Lung (tissue), 12 donors: ENCODE data around the gene DCAF8L2. TPM values are rescaled to one million over a fixed set of nuclear protein-coding genes. Genes with fewer than 3 reads are reported as not detected.

Source experiments
- ATAC-seq: fragments of 200-7000 bp; cut with Tn5 transposase; one replicate; pipeline ENCODE4 v1.9.1; 2020; ENCODE audit warnings: moderate number of reproducible peaks; ENCODE audit not compliant: insufficient read depth, low FRiP score
- DNase-seq, 3 donors: peaks; one replicate each; pipeline ENCODE4 v3.0.0-alpha.2; 2013 to 2017
- H3K27ac ChIP-seq, 2 donors: one replicate each; pipeline ENCODE4 v1.5.1; 2013; ENCODE audit warnings: mild to moderate bottlenecking in 2 of 2, moderate library complexity in 2 of 2, control low read depth in 1 of 2, inconsistent platforms in 1 of 2, low read depth in 1 of 2, low read length in 1 of 2
- H3K27me3 ChIP-seq, 3 donors: one replicate each; pipeline ENCODE4 v1.5.1; 2013; ENCODE audit warnings: low read length in 2 of 3; ENCODE audit not compliant: control insufficient read depth in 3 of 3, insufficient read depth in 3 of 3
- H3K36me3 ChIP-seq, 4 donors: one replicate each; pipeline ENCODE4 v1.5.1; 2013; ENCODE audit warnings: low read length in 4 of 4, mild to moderate bottlenecking in 1 of 4, moderate library complexity in 1 of 4; ENCODE audit not compliant: control insufficient read depth in 4 of 4, insufficient read depth in 4 of 4
- H3K4me1 ChIP-seq, 5 donors: one replicate each; pipeline ENCODE4 v1.5.1; 2013; ENCODE audit warnings: low read length in 5 of 5, mild to moderate bottlenecking in 2 of 5, moderate library complexity in 1 of 5; ENCODE audit not compliant: control insufficient read depth in 5 of 5, insufficient read depth in 5 of 5
- H3K4me3 ChIP-seq: one replicate; pipeline ENCODE4 v1.5.1; 2013; ENCODE audit warnings: mild to moderate bottlenecking, control low read depth, moderate library complexity
- H3K9ac ChIP-seq, 2 donors: one replicate each; pipeline ENCODE4 v1.5.1; 2013; ENCODE audit warnings: low read length in 2 of 2, control low read depth in 1 of 2; ENCODE audit not compliant: insufficient read depth in 1 of 2
- H3K9me3 ChIP-seq, 4 donors: one replicate each; pipeline ENCODE4 v1.5.1; 2013; ENCODE audit warnings: low read length in 3 of 4, mild to moderate bottlenecking in 1 of 4, moderate library complexity in 1 of 4; ENCODE audit not compliant: control insufficient read depth in 4 of 4, insufficient read depth in 3 of 4
- WGBS, 2 donors: extraction: QIAGEN DNeasy Blood & Tissue Kit; methylation state at CpG; one replicate each; pipeline ENCODE4 v1.1.7; 2013; 5-methylcytosine and 5-hydroxymethylcytosine counted together
- polyA plus RNA-seq, 2 donors: library from polyadenylated mRNA; stranded (reverse); fragments of 200-250 nt; gene quantifications; one replicate each; pipeline ENCODE4 v1.2.1, GENCODE V29; 2013
- total RNA-seq, 2 donors: library from RNA; depleted of rRNA in 1 of 2; stranded (reverse); fragments of >200 nt in 1 of 2; gene quantifications; one replicate each; pipeline ENCODE4 v1.2.1, GENCODE V29; 2014 to 2021
- TF ChIP-seq, protein P1 (sequence below): IDR thresholded peaks from 2 replicates; pipeline ENCODE4 v1.5.1; 2012; ENCODE audit warnings: mild to moderate bottlenecking; ENCODE audit errors: control extremely low read depth, extremely low read depth
- donor health status: control.
- donor health status: control.
- donor health status: Bipolar disorder and iron deficiency.
- donor health status: healthy.
- donor health status: DM: yes; HTN: yes; CAD: no.

Gene DCAF8L2
- total and polyA plus RNA-seq, 4 donors: not detected

DNA sequence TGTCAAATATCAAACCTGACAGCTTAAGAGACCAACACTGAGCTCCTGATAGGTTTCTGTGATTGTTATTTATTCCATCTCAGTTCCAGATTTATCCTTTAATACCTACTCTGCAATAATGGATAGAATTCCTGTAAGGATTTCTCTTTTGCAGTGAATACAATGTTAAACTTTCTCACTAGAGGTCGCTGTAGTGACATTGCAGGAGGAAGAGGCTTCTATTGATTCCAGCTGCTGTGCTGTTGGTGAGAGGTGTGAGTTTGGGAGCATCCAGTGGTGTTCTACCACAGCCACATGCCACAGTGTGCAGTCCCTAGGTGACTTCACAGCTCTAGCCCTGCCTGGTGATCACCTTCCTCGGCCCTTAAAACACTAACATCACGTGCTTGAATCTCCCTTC is 34.6 kb upstream of the DCAF8L2 start:
- Histone ChIP-seq H3K27me3 (peaks cover 0 to 2% (median 0%) of the 10 kb centered on the region in 3 donors), H3K9ac (no peak overlapping the region), H3K36me3 (no peaks in the 10 kb centered on the region), H3K4me3 (no peak overlapping the region), H3K4me1 (no peaks in the 10 kb centered on the region), H3K9me3 (peaks cover 0 to 2% (median 0%) of the 10 kb centered on the region in 4 donors), H3K27ac (no peak overlapping the region)
- TF ChIP-seq, protein P1, sequence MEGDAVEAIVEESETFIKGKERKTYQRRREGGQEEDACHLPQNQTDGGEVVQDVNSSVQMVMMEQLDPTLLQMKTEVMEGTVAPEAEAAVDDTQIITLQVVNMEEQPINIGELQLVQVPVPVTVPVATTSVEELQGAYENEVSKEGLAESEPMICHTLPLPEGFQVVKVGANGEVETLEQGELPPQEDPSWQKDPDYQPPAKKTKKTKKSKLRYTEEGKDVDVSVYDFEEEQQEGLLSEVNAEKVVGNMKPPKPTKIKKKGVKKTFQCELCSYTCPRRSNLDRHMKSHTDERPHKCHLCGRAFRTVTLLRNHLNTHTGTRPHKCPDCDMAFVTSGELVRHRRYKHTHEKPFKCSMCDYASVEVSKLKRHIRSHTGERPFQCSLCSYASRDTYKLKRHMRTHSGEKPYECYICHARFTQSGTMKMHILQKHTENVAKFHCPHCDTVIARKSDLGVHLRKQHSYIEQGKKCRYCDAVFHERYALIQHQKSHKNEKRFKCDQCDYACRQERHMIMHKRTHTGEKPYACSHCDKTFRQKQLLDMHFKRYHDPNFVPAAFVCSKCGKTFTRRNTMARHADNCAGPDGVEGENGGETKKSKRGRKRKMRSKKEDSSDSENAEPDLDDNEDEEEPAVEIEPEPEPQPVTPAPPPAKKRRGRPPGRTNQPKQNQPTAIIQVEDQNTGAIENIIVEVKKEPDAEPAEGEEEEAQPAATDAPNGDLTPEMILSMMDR: no peak
- ATAC-seq (no peak), DNase-seq (peak in 2 of 3 donors; percentile 42 to 54)
- 24 to 25% methylated on average over 2 to 3 of the region's 3 CpGs for WGBS, 2 donors

DNA sequence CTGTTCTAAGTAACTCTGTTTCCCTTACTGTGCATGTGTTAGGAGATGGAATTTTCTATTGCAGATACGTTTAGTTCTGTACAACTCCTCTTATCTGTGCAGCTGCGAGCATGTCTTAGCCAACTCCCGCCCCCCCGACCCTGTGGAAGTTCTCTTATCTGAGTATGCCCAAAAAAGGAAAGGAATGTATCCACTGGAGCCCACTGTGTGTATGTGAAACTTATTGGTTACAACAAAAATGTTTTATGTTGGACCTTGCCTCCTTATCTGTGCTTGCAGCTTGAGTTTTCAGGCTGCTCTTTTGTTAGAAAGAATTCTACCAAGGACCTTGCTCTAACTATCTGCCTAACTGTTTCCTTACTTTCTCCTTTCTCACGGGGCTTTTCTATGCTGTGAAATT is 24.2 kb upstream of the DCAF8L2 start:
- no peaks in the 10 kb centered on the region for H3K9me3 ChIP-seq
- no peak overlapping the region for H3K4me3 ChIP-seq
- DNase-seq (peak; percentile 40 to 50 (median 44)), ATAC-seq (no peak)
- no peak overlapping the region for H3K9ac ChIP-seq
- H3K27ac ChIP-seq: no peak overlapping the region
- H3K4me1 ChIP-seq: no peaks in the 10 kb centered on the region
- peaks cover 0 to 5% (median 0%) of the 10 kb centered on the region in 3 donors for H3K27me3 ChIP-seq
- H3K36me3 ChIP-seq: no peaks in the 10 kb centered on the region
- TF ChIP-seq, protein P1: no peak
- 26 to 32% methylated on average over 5 of the region's 5 CpGs for WGBS, 2 donors

DNA sequence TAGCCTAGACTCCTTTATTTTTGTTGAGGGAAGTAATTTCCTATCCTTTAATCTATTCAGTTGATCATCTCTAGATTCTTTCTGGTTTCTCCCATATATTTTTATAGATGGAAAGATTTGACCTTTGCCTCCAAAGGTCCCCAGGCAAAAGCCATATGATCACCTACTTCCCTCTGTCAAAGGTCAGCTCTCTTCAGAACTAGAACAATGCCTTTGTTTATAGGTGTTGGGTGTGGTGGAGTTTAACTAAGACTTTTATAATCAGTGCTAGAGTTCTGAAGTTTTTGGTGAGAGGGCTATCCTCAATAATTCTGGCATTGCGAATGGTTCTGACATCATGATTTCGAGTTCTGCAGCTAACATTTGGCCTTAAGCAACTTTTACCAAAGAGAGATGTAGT is 19.0 kb upstream of the DCAF8L2 start:
- TF ChIP-seq, protein P1: no peak
- no peaks in the 10 kb centered on the region for H3K9me3 ChIP-seq
- no peak for DNase-seq
- H3K4me3 ChIP-seq: no peak overlapping the region
- no peak overlapping the region for H3K9ac ChIP-seq
- H3K4me1 ChIP-seq: no peaks in the 10 kb centered on the region
- no peak overlapping the region for H3K27ac ChIP-seq
- ATAC-seq: no peak
- no peaks in the 10 kb centered on the region for H3K36me3 ChIP-seq
- 63 to 82% methylated on average over 2 of the region's 2 CpGs for WGBS, 2 donors
- peaks cover 0 to 2% (median 0%) of the 10 kb centered on the region in 3 donors for H3K27me3 ChIP-seq

DNA sequence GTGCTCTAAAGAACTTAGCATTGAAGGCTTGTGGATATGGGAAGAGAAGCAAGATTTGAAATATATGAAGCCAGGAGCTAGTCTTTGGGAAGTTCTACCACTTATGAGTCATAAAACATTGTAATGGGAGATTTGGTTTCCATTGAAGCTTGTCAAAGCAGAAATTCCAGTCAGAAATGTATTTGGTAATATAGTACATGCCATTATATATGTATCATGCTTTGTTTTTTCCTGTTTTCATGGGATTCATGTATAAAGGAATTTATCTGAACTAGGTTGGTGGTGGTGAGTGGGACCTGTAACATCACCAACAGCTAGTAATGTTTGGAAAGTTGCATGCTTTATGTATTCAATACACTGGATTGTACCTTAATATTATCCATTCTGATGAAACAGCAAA is 14.6 kb upstream of the DCAF8L2 start:
- Histone ChIP-seq H3K9me3 (no peaks in the 10 kb centered on the region), H3K27me3 (no peaks in the 10 kb centered on the region), H3K4me1 (no peaks in the 10 kb centered on the region), H3K27ac (no peak overlapping the region), H3K9ac (no peak overlapping the region), H3K36me3 (no peaks in the 10 kb centered on the region), H3K4me3 (no peak overlapping the region)
- TF ChIP-seq, protein P1: no peak
- DNase-seq: no peak
- no peak for ATAC-seq
